SU-DHL-6 (cell line): ENCODE measurements around the gene MAPK8.

Source experiments
- EZH2phosphoT487 ChIP-seq: fragments of 200-600 bp; sonication (generic), shearing (Covaris generic); conservative IDR thresholded peaks from 2 replicates; pipeline ENCODE4 v1.6.1; 2018; ENCODE audit warnings: mild to moderate bottlenecking, antibody characterized with exemption, low read length, moderate library complexity, mixed read lengths
- TF ChIP-seq, protein P1 (sequence below): fragments of 200-600 bp; sonication (generic); IDR thresholded peaks from one replicate; pipeline ENCODE4 v1.5.1; 2017; ENCODE audit warnings: antibody characterized with exemption, mild to moderate bottlenecking, low read length, moderate library complexity; ENCODE audit not compliant: insufficient read depth, poor library complexity, severe bottlenecking

- TF ChIP-seq, protein P1, sequence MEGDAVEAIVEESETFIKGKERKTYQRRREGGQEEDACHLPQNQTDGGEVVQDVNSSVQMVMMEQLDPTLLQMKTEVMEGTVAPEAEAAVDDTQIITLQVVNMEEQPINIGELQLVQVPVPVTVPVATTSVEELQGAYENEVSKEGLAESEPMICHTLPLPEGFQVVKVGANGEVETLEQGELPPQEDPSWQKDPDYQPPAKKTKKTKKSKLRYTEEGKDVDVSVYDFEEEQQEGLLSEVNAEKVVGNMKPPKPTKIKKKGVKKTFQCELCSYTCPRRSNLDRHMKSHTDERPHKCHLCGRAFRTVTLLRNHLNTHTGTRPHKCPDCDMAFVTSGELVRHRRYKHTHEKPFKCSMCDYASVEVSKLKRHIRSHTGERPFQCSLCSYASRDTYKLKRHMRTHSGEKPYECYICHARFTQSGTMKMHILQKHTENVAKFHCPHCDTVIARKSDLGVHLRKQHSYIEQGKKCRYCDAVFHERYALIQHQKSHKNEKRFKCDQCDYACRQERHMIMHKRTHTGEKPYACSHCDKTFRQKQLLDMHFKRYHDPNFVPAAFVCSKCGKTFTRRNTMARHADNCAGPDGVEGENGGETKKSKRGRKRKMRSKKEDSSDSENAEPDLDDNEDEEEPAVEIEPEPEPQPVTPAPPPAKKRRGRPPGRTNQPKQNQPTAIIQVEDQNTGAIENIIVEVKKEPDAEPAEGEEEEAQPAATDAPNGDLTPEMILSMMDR: no peak
- TF ChIP-seq EZH2phosphoT487: no peak
These were observed 149.9 kb downstream of the MAPK8 start for GRCh38 chr10:48456361-48456804.
